Endothelial cell of umbilical vein (primary cell): ENCODE data around the gene COBLL1. TPM values are rescaled to one million over a fixed set of nuclear protein-coding genes. Genes with fewer than 3 reads are reported as not detected.

Source experiments
- BruUV-seq: library from RNA; stranded (reverse); fragments of 400-500 nt; replicated peaks from 2 replicates; lab custom pipeline; 2021; lab: Mats Ljungman, UMichigan
- CTCF ChIA-PET: fragments of 300-600, 350-600 bp; sonication (Branson Sonifier 250); formaldehyde crosslinking; loops from one replicate; lab custom pipeline; 2021; ENCODE audit warnings: antibody characterized with exemption, inconsistent platforms; lab: Charles Lee
- POLR2A ChIA-PET: fragments of 300-600, 350-600 bp; sonication (Branson Sonifier 250); formaldehyde crosslinking; loops from one replicate; lab custom pipeline; 2021; ENCODE audit warnings: antibody characterized with exemption, inconsistent platforms; lab: Charles Lee
- DNase-seq: peaks from one replicate; pipeline ENCODE4 v3.0.0-alpha.2; 2011; ENCODE audit warnings: low read depth, low spot score
- FAIRE-seq: peaks from 2 replicates; lab custom pipeline; 2011; peaks lifted over from hg19 to GRCh38; lab: Jason Lieb, UNC
- H2AFZ ChIP-seq: 2 replicates; pipeline ENCODE4 v1.6.0; 2012; ENCODE audit warnings: low read depth, low read length, control low read depth, inconsistent platforms
- H3K27ac ChIP-seq: 2 replicates; pipeline ENCODE4 v1.5.1; 2011; ENCODE audit warnings: low read depth, mild to moderate bottlenecking, control low read depth, low read length, moderate library complexity; ENCODE audit not compliant: insufficient read depth
- H3K27me3 ChIP-seq, 2 experiments: 2 replicates each; pipeline versions ENCODE4 v1.6.0 to v1.6.1; 2011; ENCODE audit warnings: low read length in 2 of 2, mixed read lengths in 1 of 2; ENCODE audit not compliant: control insufficient read depth in 2 of 2, insufficient read depth in 2 of 2
- H3K36me3 ChIP-seq, 2 experiments: 2 replicates in 1 of 2; 3 replicates in 1 of 2; pipeline ENCODE4 v1.5.1; 2011; ENCODE audit warnings: low read length in 2 of 2, mild to moderate bottlenecking in 1 of 2, moderate library complexity in 1 of 2; ENCODE audit not compliant: control insufficient read depth in 2 of 2, insufficient read depth in 2 of 2; ENCODE audit errors: extremely low read depth in 1 of 2
- H3K4me1 ChIP-seq: 3 replicates; pipeline ENCODE4 v1.5.1; 2011; ENCODE audit warnings: mild to moderate bottlenecking, low read length; ENCODE audit not compliant: control insufficient read depth, insufficient read depth; ENCODE audit errors: extremely low read depth
- H3K4me2 ChIP-seq: 2 replicates; pipeline ENCODE4 v1.6.1; 2011; ENCODE audit warnings: low read length, control low read depth, mixed read lengths; ENCODE audit not compliant: insufficient read depth
- H3K4me3 ChIP-seq, 3 experiments: fragments of 200-600 bp in 1 of 3; sonication (generic), shearing (Covaris generic) in 1 of 3; replicated peaks in 1 of 3; 2 replicates each; pipeline ENCODE4 v1.5.1; 2011 to 2016; ENCODE audit warnings: control low read depth in 3 of 3, low read length in 3 of 3, mild to moderate bottlenecking in 2 of 3, inconsistent platforms in 1 of 3, low read depth in 1 of 3, moderate library complexity in 1 of 3; ENCODE audit not compliant: insufficient read depth in 1 of 3
- H3K79me2 ChIP-seq: 2 replicates; pipeline ENCODE4 v1.6.0; 2012; ENCODE audit warnings: low read length, inconsistent platforms; ENCODE audit not compliant: control insufficient read depth, insufficient read depth
- H3K9ac ChIP-seq: replicated peaks from 2 replicates; pipeline ENCODE3; 2011; ENCODE audit warnings: low read length, control low read depth; ENCODE audit not compliant: insufficient read depth; ENCODE audit errors: extremely low read depth
- H3K9me1 ChIP-seq: replicated peaks from 3 replicates; pipeline ENCODE4 v1.6.0; 2011; ENCODE audit warnings: mild to moderate bottlenecking, low read length; ENCODE audit not compliant: control insufficient read depth, insufficient read depth; ENCODE audit errors: extremely low read depth
- H3K9me3 ChIP-seq: replicated peaks from 2 replicates; pipeline ENCODE4 v1.5.1; 2012; ENCODE audit warnings: low read length, inconsistent platforms; ENCODE audit not compliant: control insufficient read depth, insufficient read depth
- H4K20me1 ChIP-seq: replicated peaks from 2 replicates; pipeline ENCODE3; 2011; ENCODE audit warnings: mild to moderate bottlenecking, low read length; ENCODE audit not compliant: control insufficient read depth, insufficient read depth; ENCODE audit errors: extremely low read depth
- EZH2 ChIP-seq: IDR thresholded peaks from 2 replicates; pipeline ENCODE4 v1.6.1; 2012; ENCODE audit warnings: borderline replicate concordance, low read depth, mild to moderate bottlenecking, moderate library complexity, low read length, inconsistent platforms; ENCODE audit not compliant: severe bottlenecking
- FOS ChIP-seq: IDR thresholded peaks from 2 replicates; pipeline ENCODE4 v1.6.1; 2011; ENCODE audit warnings: mild to moderate bottlenecking, low read length, moderate library complexity, borderline replicate concordance; ENCODE audit not compliant: insufficient read depth
- GATA2 ChIP-seq: IDR thresholded peaks from 2 replicates; pipeline ENCODE4 v1.7.0; 2011; ENCODE audit warnings: low read depth, mild to moderate bottlenecking, moderate library complexity, mixed read lengths, low read length; ENCODE audit not compliant: insufficient read length, insufficient read depth
- JUN ChIP-seq: IDR thresholded peaks from 2 replicates; pipeline ENCODE4 v1.6.1; 2011; ENCODE audit warnings: borderline replicate concordance, low read depth; ENCODE audit not compliant: insufficient read length, insufficient read depth
- MYC ChIP-seq: IDR thresholded peaks from one replicate; pipeline ENCODE4 v1.6.1; 2011; ENCODE audit warnings: mild to moderate bottlenecking, low read depth, low read length
- POLR2A ChIP-seq: IDR thresholded peaks from 2 replicates; pipeline ENCODE4 v1.6.1; 2012; ENCODE audit warnings: low read depth, mild to moderate bottlenecking, control low read depth, low read length
- POLR2AphosphoS5 ChIP-seq: IDR thresholded peaks from 2 replicates; pipeline ENCODE4 v1.6.1; 2012; ENCODE audit warnings: low read depth, mild to moderate bottlenecking, control low read depth, low read length, moderate library complexity; ENCODE audit not compliant: insufficient read depth
- dilution Hi-C: fragments of 300-500 bp; cut with MboI; formaldehyde crosslinking; loops from one replicate; pipeline ENCODE4 v1.15.0; 2019; ENCODE audit warnings: low sequenced_read_pairs; ENCODE audit not compliant: extremely low pct_ligation_motif_present
- intact Hi-C: fragments of 100-400 bp; cut with micrococcal nuclease; formaldehyde crosslinking; loops from one replicate; pipeline ENCODE4 v1.10.0; 2022
- polyA plus RNA-seq, 4 experiments: library from polyadenylated mRNA; depleted of rRNA in 3 of 4; stranded (reverse) in 3 of 4; unstranded in 1 of 4; fragments of >200 nt; gene quantifications; 2 replicates each; pipeline versions ENCODE4 v1.2.1 to v1.2.3, GENCODE V29; 2011 to 2012; ENCODE audit warnings: missing spikeins in 1 of 4
- total RNA-seq: library from RNA; stranded (reverse); gene quantifications from 2 replicates; pipeline ENCODE4 v1.2.3, GENCODE V29; 2021
- TF ChIP-seq, protein P1 (sequence below), 2 donors: IDR thresholded peaks; 1 replicate in 1 of 2; 2 replicates in 1 of 2; pipeline ENCODE4 v1.5.1; 2011; ENCODE audit warnings: low read length in 2 of 2, mild to moderate bottlenecking in 2 of 2, moderate library complexity in 2 of 2, control low read depth in 1 of 2, inconsistent platforms in 1 of 2, low read depth in 1 of 2; ENCODE audit not compliant: insufficient read depth in 1 of 2; ENCODE audit errors: extremely low read depth in 1 of 2
- TF ChIP-seq, protein P2 (sequence below): IDR thresholded peaks from 2 replicates; pipeline ENCODE4 v1.6.1; 2011; ENCODE audit not compliant: insufficient read depth, insufficient read length

The COBLL1 gene
- total and polyA plus RNA-seq, 2 donors (not counting 3 experiments of a cell fraction or from before 2014, with no cell fraction given), result 9.1 to 38.4 TPM

DNA sequence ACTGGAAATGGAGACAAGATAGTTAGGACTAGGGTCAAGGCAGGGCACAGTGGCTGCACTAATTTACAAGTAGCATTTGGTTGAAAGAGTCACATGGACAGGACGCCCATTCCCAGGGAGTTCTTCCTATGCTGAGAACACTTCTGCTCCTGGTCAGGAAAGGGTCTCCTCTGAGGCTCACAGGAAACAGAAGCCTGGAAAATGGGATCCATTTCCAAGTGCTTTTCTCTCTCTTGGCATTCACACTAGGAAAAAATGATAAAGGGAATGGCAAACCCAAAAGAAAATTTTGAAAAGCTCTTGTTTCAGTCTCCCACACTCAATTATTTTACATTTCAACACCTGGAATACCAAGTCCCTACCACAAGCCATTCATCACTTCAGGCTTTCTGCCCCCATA, 88.7 kb downstream of the COBLL1 start:
- DNase-seq (no peak), FAIRE-seq (no peak)
- no peak overlapping the region for H3K9ac ChIP-seq
- H3K27me3 ChIP-seq, result no peaks in the 10 kb centered on the region
- H4K20me1 ChIP-seq, result no peaks in the 10 kb centered on the region
- H3K4me3 ChIP-seq, result no peak overlapping the region
- no peak overlapping the region for H2AFZ ChIP-seq
- intact Hi-C loops (no loop called here), dilution Hi-C loops (no loop called here)
- TF ChIP-seq, protein P1, sequence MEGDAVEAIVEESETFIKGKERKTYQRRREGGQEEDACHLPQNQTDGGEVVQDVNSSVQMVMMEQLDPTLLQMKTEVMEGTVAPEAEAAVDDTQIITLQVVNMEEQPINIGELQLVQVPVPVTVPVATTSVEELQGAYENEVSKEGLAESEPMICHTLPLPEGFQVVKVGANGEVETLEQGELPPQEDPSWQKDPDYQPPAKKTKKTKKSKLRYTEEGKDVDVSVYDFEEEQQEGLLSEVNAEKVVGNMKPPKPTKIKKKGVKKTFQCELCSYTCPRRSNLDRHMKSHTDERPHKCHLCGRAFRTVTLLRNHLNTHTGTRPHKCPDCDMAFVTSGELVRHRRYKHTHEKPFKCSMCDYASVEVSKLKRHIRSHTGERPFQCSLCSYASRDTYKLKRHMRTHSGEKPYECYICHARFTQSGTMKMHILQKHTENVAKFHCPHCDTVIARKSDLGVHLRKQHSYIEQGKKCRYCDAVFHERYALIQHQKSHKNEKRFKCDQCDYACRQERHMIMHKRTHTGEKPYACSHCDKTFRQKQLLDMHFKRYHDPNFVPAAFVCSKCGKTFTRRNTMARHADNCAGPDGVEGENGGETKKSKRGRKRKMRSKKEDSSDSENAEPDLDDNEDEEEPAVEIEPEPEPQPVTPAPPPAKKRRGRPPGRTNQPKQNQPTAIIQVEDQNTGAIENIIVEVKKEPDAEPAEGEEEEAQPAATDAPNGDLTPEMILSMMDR (IDR thresholded peaks at IDR 0.05; ENCODE audit: extremely low read depth in 1 of 2, insufficient read depth in 1 of 2, low read depth in 1 of 2, low read length in 2 of 2), result no peak
- no peak for TF ChIP-seq MYC
- TF ChIP-seq EZH2, result no peak
- no peak for TF ChIP-seq POLR2A
- TF ChIP-seq, protein P2, sequence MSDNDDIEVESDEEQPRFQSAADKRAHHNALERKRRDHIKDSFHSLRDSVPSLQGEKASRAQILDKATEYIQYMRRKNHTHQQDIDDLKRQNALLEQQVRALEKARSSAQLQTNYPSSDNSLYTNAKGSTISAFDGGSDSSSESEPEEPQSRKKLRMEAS, result no peak
- no peak for TF ChIP-seq FOS
- no peak for TF ChIP-seq JUN
- TF ChIP-seq POLR2AphosphoS5, result no peak
- TF ChIP-seq GATA2, result no peak
- no peaks in the 10 kb centered on the region for H3K79me2 ChIP-seq
- no peaks in the 10 kb centered on the region for H3K36me3 ChIP-seq
- CTCF ChIA-PET, result interaction anchor here (1.5 kb wide), 1 partner anchor 89 kb away, joined by 3 read pairs; the partner anchor contains the start of gene COBLL1
- no peaks in the 10 kb centered on the region for H3K9me1 ChIP-seq
- no peak overlapping the region for H3K27ac ChIP-seq
- POLR2A ChIA-PET, result no interaction called here
- H3K4me2 ChIP-seq, result no peak overlapping the region
- H3K9me3 ChIP-seq, result no peaks in the 10 kb centered on the region
- H3K4me1 ChIP-seq, result peaks cover 2% of the 10 kb centered on the region
- no TSS peak for BruUV-seq
